DOHH2 (cell line): ENCODE measurements around the gene KIR3DL3.
A peak's percentile ranks its signal among the peaks of the same experiment; 100 is the strongest.
"Not testable (repeated sequence)": the region's sequence is repeated elsewhere in the genome, so short reads cannot be mapped to it uniquely, and the experiment has no call there.

Source experiments
- H3F3A ChIP-seq: fragments of 200-600 bp; sonication (generic), shearing (Covaris generic); 2 replicates; pipeline ENCODE4 v1.6.0; 2016; ENCODE audit warnings: antibody characterized with exemption, mild to moderate bottlenecking; ENCODE audit not compliant: control insufficient read depth, insufficient read depth
- H3K27ac ChIP-seq: fragments of 200-600 bp; sonication (generic); 2 replicates; pipeline ENCODE4 v1.5.1; 2014; ENCODE audit warnings: low read depth, mild to moderate bottlenecking, low read length, moderate library complexity
- H3K27me3 ChIP-seq: fragments of 200-600 bp; sonication (generic); 2 replicates; pipeline ENCODE4 v1.6.1; 2014; ENCODE audit warnings: mild to moderate bottlenecking, low read length, mixed read lengths; ENCODE audit not compliant: control insufficient read depth
- H3K36me3 ChIP-seq: fragments of 200-600 bp; sonication (generic); 2 replicates; pipeline ENCODE4 v1.6.1; 2014; ENCODE audit warnings: mild to moderate bottlenecking, low read length, moderate library complexity, mixed read lengths; ENCODE audit not compliant: control insufficient read depth
- H3K4me1 ChIP-seq: fragments of 200-600 bp; sonication (generic); 2 replicates; pipeline ENCODE4 v1.6.1; 2014; ENCODE audit warnings: mild to moderate bottlenecking, low read length, mixed read lengths; ENCODE audit not compliant: control insufficient read depth
- H3K4me2 ChIP-seq: fragments of 200-600 bp; sonication (generic); 2 replicates; pipeline ENCODE4 v1.6.0; 2014; ENCODE audit warnings: mild to moderate bottlenecking, low read length, moderate library complexity
- H3K4me3 ChIP-seq: fragments of 200-600 bp; sonication (generic); 2 replicates; pipeline ENCODE4 v1.5.1; 2014; ENCODE audit warnings: mild to moderate bottlenecking, low read length, mixed read lengths
- H3K79me2 ChIP-seq: fragments of 200-600 bp; sonication (generic); 2 replicates; pipeline ENCODE4 v1.6.1; 2014; ENCODE audit warnings: mild to moderate bottlenecking, low read length, mixed read lengths; ENCODE audit not compliant: control insufficient read depth
- H3K9me2 ChIP-seq: fragments of 200-600 bp; sonication (generic); replicated peaks from 2 replicates; pipeline ENCODE4 v1.6.1; 2014; ENCODE audit warnings: mild to moderate bottlenecking, low read length, mixed read lengths; ENCODE audit not compliant: control insufficient read depth
- H3K9me3 ChIP-seq: fragments of 200-600 bp; sonication (generic); 2 replicates; pipeline ENCODE4 v1.6.1; 2014; ENCODE audit warnings: antibody characterized with exemption, low read length, mixed read lengths; ENCODE audit not compliant: control insufficient read depth, insufficient read depth
- H4K20me1 ChIP-seq: fragments of 200-600 bp; sonication (generic); 2 replicates; pipeline ENCODE4 v1.6.0; 2014; ENCODE audit warnings: low read depth, mild to moderate bottlenecking, antibody characterized with exemption, low read length, moderate library complexity; ENCODE audit not compliant: control insufficient read depth, insufficient read depth
- CTCF ChIP-seq: fragments of 200-600 bp; sonication (generic); IDR thresholded peaks from one replicate; pipeline ENCODE4 v1.5.1; 2014; ENCODE audit warnings: antibody characterized with exemption, mild to moderate bottlenecking, low read depth, low read length; ENCODE audit not compliant: poor library complexity, severe bottlenecking
- EZH2phosphoT487 ChIP-seq: fragments of 200-600 bp; sonication (generic); IDR thresholded peaks from 2 replicates; pipeline ENCODE4 v1.6.1; 2017; ENCODE audit warnings: borderline replicate concordance, mild to moderate bottlenecking, antibody characterized with exemption, low read length, moderate library complexity, mixed read lengths

The KIR3DL3 gene

GRCh38 chr19:54708781-54709180 lies 15.5 kb upstream of the KIR3DL3 start:
- Histone ChIP-seq H3K36me3 (no peaks in the 10 kb centered on the region), H3K27me3 (peaks cover 7% of the 10 kb centered on the region; the same call in 1 of the 2 replicates), H3F3A (peaks cover 4% of the 10 kb centered on the region; the same call in 1 of the 2 replicates), H3K27ac (no peak overlapping the region), H3K4me3 (no peak overlapping the region), H3K9me3 (no peaks in the 10 kb centered on the region), H3K9me2 (no peaks in the 10 kb centered on the region), H3K4me1 (peaks cover 13% of the 10 kb centered on the region), H4K20me1 (no peaks in the 10 kb centered on the region), H3K4me2 (peak overlapping the region; percentile 32; the same call in 1 of the 2 replicates), H3K79me2 (no peaks in the 10 kb centered on the region)
- TF ChIP-seq EZH2phosphoT487 (no peak), CTCF (no peak)

GRCh38 chr19:54709212-54709948 lies 14.9 kb upstream of the KIR3DL3 start:
- H3K36me3 ChIP-seq, result no peaks in the 10 kb centered on the region
- peaks cover 1% of the 10 kb centered on the region; the same call in 1 of the 2 replicates for H3K27me3 ChIP-seq
- no peaks in the 10 kb centered on the region for H3K9me2 ChIP-seq
- H4K20me1 ChIP-seq, result no peaks in the 10 kb centered on the region
- no peak overlapping the region for H3K4me2 ChIP-seq
- H3F3A ChIP-seq, result peaks cover 4% of the 10 kb centered on the region; the same call in 1 of the 2 replicates
- no peak for TF ChIP-seq CTCF
- TF ChIP-seq EZH2phosphoT487, result no peak
- no peaks in the 10 kb centered on the region for H3K79me2 ChIP-seq
- H3K4me3 ChIP-seq, result no peak overlapping the region
- no peak overlapping the region for H3K27ac ChIP-seq
- no peaks in the 10 kb centered on the region for H3K9me3 ChIP-seq
- H3K4me1 ChIP-seq, result peaks cover 13% of the 10 kb centered on the region

GRCh38 chr19:54709956-54710355 lies 14.3 kb upstream of the KIR3DL3 start:
- not testable (repeated sequence) for H3K4me3 ChIP-seq, H3K27me3 ChIP-seq, H3K36me3 ChIP-seq, H3F3A ChIP-seq, H3K79me2 ChIP-seq, H4K20me1 ChIP-seq, H3K27ac ChIP-seq, H3K4me2 ChIP-seq, H3K9me2 ChIP-seq, H3K9me3 ChIP-seq
- H3K4me1 ChIP-seq, result peaks cover 13% of the 10 kb centered on the region

GRCh38 chr19:54724644-54725043 lies 402 bp downstream of the KIR3DL3 start:
- H3K4me2 ChIP-seq, result no peak overlapping the region
- no peaks in the 10 kb centered on the region; the same call in 1 of the 2 replicates for H3K27me3 ChIP-seq
- H3F3A ChIP-seq, result no peaks in the 10 kb centered on the region
- H3K79me2 ChIP-seq, result no peaks in the 10 kb centered on the region
- H3K36me3 ChIP-seq, result no peaks in the 10 kb centered on the region
- no peaks in the 10 kb centered on the region for H4K20me1 ChIP-seq
- TF ChIP-seq CTCF (no peak), EZH2phosphoT487 (no peak)
- H3K9me2 ChIP-seq, result no peaks in the 10 kb centered on the region
- H3K27ac ChIP-seq, result no peak overlapping the region
- no peak overlapping the region for H3K4me3 ChIP-seq
- peaks cover 9% of the 10 kb centered on the region for H3K9me3 ChIP-seq
- no peaks in the 10 kb centered on the region for H3K4me1 ChIP-seq
